GM21737 (cell line): ENCODE data around the gene ROR1.

Source experiments
- ATAC-seq: cut with Tn5 transposase; IDR thresholded peaks from one replicate; pipeline ENCODE4 v1.9.1; 2021; ENCODE audit warnings: mild to moderate bottlenecking, moderate library complexity; ENCODE audit not compliant: unreplicated experiment

Gene ROR1

DNA sequence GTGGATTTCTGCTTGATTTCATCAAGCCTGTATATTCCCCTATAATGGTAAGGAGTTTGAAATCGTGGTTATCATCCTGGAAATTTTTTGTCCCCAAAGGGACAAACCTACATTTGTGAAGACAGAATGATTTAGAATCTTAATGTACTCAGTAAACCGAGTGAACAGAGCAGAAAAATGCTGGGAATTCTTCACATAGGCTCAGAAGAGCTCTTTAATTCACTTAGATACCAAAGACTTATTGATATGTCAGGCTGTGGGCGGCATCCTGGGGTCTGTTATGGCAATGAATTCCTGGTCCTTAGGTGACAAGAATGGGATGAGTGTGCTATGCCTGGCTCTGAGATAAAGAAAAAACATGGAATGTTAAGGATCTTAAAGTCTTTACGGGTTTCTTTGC is 74.9 kb downstream of the ROR1 start:
- ATAC-seq: no peak

DNA sequence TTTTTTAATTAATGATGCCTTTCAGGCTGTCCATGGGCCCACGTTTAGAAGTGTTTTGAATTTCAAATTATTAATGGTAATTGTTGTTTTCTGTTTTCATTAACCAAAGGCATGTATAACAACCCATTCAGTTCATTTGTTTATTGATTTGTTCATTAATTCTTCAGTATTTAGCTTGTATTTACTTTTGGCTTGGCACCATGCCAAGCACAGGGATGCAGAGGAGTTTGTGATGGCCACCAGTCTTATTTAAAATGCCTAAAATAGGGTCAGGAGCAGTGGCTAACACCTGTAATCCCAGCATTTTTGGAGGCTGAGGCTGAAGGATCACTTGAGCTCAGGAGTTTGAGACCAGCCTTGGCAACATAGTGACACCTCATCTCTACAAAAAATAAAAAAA is 75.3 kb downstream of the ROR1 start:
- no peak for ATAC-seq

DNA sequence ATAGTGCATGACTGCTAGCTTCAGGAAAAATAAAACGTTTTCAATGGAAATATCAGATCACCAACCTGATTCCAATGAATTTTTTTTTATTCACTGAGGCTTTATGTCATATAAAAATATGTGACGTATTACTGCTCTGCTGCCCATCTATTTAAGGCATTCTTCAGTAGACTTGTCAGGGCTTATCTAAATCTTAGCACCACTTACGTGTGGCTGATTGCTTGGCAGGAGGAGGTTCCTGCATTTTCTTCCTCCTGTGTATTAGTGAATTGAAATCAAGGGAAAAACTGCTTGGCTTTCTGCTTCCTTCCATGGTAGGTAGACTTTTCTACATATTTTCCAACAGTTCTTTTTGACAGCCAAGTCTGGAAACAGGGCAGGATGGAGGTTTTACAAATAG is 80.3 kb downstream of the ROR1 start:
- ATAC-seq: no peak

DNA sequence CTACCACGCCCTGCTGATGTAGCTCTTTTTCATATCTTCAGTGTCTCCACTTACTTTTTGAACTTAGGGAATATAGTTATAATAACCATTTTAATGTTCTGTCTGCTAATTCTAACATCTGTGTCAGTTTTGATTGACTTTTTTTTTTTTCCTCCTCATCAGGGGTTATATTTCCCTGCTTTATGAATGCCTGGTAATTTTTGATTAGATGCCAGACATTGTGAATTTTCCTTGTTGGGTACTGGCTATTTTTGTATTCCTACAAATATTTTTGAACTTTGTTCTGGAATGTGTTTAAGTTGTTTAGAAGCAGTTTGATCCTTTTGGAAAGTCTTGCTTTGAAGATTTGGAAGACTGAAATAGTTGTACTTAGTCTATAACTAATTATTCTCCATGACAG is 82.1 kb downstream of the ROR1 start:
- no peak for ATAC-seq

DNA sequence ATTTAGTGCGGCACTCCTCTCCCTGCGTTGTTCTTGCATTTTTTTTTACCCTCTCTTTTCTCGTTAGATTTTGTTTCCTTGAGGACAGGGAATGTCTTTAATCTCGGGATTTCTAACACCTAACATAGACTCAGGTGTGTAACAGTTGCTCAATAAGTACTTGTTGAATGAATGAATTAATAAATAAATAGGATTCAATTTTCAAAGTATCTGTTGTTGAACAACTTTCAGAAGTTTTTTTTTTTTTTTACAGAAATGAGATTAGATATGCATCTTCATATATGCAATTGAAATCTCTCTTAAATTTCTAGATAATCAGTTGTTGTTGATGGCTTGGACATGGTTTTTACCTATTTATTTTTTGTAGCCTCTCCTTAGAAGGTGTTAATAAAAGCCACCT is 83.1 kb downstream of the ROR1 start:
- ATAC-seq: no peak

DNA sequence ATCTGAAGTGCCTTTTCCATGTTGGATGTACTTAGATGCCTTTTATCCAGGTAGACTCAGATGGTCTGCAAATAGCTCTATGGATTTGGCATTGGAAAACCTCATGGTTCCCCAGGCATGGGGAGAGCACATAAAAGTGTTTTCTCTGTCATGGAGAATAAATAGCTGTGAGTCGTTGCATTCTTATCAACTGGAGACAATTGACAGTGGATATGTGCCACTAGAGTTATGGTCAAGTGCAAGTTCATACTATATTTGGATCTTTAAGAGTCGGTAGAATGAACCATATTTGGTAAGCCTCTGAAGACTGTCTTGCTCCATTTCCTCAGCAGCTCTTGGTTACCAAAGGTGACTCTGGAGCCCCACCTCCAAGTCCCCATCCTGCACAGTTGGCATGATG is 83.7 kb downstream of the ROR1 start:
- no peak for ATAC-seq

DNA sequence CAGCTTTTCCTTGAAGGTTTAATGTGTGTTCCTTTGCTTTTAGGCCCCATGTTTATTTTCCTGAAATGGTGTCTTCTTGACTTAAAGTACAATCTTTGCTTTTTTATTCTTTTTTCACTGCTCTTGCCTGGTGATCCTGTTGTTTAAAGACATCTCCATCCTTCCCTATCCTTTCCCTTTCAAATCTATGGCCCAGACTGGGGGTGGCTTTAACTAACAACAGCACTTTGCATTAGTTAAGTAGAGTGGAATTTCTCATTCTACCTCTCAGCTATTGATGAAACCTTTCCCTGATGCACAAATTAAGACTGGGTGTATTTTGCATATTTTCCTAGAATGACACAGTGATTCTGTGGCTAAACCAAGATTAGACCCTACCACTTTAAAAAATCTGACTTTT is 84.3 kb downstream of the ROR1 start:
- ATAC-seq: no peak

DNA sequence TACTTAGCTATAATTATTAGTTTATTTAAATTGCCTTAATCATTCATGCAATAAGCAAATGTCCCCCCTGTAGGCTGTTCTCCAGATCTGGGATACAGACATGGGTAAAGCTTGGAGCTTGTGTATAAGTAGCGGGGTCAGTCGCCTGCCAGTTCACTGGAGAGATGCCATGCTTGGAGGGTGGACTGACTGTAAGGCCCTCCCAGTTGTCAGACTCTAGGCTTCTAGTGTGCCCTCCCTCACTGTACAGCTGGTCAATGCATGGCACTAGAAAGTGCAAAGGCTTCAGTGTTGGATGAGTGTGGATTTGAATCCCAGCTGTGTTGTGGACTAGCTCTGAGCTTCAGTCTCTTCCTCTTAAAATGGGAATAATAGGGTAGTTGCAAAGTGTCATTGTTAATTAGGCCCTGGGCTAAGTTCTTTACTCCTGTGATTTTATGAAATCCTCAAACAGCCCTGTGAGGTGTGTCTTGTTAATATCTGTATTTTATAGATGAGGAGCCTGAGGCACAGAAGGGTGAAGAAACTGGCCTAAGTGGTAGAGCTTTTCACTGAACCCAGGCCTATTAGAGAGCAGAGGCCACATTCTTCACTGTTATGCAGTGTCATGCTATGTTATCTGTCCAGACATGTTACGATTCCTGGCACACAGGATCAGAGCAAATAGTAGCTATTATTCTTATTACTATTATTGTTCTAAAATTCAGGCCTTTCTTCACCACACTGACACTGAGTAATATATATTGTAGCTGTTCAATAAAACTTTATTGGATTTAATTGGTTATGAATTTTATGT is 85.9 kb downstream of the ROR1 start:
- no peak for ATAC-seq

DNA sequence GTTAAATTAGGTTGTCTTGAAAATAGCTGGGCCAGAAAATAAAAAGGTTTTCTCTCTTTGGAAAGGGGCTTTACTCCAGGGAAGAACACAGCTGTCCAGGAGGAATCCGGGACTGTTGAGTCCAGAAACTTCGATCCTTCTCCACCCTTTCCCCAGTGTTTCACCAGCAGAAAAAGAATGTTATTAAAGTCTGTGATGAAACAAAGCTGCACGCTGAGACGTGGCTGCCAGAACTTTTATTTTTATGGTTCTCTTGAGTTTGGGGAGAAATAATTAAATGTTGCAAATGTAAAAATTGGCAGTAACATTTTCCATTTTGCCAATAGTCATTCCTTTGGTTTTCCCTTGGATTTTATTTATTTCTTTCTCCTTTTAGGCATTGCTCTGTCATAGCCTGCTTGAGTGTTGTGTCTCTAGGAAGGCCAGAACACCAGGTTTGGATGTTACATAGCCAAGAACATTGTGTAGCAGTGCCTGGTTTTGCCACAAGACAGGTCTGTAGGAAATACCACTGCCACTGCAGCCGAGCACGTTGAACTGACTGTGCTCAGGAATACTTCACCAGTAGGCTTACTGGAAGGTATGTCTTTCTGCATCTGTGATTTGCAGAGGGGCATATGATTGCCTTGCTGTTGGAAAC is 87.4 kb downstream of the ROR1 start:
- no peak for ATAC-seq

DNA sequence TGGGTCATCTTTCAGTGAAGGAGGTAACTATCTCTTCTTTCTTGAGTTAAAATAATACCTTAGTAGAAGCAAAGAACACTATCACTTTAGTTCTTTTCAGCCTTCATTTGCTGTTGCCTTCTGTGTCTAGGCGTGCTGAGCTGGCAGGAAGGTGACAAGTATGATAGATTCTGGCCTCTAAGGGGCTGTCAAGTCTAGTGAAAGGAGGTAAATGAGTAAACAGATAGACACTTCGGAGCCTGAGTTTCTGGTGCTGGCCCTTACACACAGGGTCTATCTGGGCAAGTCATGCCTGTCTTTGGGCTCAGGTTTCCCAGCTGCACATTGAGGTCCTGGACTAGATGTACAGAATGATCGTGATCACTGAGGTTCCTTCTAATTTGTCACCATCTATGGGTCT is 89.3 kb downstream of the ROR1 start:
- ATAC-seq: no peak

DNA sequence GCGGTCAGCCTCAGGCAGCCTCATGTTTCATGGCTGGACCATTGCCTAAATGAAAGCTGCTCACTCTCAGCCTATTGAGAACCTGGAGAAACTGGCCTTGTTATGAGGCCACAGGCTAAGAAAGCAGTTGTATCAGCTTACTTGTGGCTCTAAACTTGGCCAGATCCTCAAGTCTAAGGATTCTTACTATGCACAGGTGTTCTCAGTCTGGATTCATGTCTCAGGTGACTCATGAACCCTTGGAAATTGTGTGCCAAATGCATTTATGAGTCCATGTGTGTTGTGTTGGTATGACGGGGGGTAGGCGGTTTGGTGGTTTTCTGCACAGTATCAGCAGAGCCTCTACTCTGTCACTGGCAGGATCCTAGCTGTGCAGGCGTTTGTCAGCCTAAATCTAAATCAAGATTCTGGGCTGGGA is 90.4 kb downstream of the ROR1 start:
- no peak for ATAC-seq

DNA sequence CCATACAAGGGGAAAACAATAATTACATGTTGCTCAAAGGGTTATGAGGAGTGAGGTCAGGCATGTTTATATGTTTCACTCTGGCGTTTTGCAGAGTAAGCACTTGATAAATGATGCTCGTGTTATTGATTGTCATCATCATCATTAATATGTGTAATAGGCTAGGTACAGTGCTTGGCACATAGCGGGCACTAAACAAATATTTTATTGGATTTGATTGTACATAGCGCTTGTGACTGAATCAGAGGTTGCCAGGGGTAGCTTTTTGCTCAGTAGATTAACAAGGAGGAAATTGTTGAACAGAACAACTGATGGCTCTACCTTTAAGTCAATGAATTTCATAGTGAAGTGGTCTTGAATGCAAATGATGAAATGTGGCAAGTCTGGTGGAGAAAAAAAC is 91.7 kb downstream of the ROR1 start:
- no peak for ATAC-seq

DNA sequence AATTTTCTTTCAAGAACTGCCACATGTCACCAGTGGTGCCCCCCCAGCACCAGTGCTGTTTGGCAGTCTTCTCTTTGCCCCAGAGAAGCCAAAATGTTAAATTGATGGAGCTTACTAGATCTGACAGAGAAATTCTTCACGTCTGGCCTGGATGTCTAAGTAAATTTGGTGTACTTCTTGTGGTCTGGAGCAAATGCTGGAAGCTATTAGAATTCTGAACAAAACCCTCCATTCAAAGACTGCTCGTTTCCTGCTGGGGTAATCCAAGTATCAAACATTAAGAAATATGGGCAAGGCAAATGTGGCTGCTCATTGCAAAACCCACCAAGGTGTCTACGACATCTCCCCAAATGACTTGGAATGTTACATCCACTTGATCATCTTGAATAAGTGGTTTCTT is 92.3 kb downstream of the ROR1 start:
- no peak for ATAC-seq

DNA sequence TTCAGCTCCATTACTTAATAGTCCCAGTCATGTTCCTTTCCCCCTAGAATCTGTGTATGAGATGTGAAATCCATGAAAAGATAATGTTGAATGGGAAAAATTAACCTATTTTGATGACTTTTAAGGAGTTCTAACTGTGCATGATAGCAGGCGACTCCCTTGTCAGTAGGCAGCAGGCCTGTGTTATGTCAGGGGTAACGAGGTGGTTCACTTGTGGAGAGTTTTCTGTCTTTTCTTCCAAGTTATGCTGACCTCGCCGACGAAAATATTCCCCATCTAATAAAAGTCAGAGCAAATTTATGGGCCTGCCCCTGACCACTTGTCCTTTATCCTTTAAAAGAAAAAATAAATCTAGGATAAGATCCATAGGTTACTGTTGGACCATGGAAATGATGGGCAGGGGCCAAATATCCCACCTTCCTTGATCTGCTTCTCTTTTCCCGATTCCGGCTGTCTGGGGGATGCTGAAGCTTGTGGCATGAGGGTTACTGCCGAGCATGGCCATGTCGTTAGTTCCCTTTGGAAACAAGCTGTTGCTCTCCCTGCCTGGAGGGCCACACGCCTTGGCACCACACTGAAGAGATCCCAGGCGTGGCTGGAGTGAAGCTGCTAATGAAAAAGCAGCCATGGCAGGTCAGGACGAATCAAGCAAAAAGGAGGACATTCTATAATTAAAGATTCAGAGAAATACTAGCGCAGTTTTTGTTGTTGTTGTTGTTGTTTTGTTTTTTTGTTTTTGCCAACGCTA is 93.8 kb downstream of the ROR1 start:
- no peak for ATAC-seq

DNA sequence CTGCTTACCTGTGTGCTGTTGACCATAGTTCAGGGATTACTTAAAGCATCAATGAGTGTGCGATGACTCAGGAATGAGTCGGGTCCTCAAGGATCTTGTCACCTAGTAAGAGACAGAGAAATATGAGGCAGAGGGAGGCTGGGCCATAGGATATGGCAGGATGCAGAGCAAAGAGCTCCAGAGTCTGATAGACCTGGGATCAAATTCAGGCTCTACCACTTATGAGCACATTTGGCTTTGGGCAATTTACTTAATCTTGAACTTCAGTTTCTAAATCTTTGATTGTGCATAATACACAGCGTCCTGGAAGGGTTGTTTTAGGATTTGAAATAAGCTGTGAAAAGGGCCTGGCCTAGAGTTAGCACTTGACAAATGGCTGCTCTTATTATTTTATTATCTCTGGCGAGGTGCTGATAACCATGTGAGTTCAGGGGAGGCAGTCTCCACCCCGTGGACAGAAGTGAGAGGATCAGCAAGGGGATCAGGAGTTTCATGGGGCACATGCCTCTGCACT is 94.5 kb downstream of the ROR1 start:
- no peak for ATAC-seq

DNA sequence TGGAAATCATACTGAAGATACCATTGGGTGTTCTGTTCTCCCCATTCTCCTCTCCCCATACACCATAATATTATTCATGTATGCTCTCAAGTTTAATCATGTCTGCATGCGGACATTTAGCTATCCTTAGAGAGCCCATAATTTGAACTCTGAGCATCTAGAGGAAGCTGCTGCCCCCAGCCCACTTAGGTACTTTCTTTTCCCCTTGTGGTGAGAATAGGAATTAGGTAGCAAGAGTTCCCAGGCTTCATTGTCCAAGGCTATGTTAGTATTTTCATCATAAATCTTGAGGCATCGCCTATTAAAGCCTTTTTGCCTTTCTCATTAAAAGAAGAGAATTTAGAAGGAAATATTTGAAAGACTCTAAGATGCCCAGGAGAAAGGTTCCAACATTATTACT is 96.3 kb downstream of the ROR1 start:
- ATAC-seq: no peak

DNA sequence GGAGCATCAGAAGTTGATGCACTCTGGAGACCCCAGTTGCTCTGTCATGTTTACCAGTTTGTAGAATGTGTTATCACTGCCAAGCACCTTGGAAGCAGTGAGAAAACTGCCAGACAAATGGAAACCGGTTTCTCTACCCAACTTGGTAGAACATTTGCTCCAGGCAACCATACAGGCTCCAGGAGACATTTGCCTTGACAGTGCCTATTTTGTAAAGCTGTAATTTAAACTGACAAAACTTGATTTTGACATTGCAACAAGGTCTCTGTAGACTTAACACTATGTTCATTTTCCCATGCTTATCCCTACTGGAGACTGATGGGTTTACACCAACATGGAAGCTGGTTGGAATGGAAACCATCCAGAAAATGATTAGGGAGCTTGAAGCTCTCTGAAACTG is 97.6 kb downstream of the ROR1 start:
- ATAC-seq: no peak

DNA sequence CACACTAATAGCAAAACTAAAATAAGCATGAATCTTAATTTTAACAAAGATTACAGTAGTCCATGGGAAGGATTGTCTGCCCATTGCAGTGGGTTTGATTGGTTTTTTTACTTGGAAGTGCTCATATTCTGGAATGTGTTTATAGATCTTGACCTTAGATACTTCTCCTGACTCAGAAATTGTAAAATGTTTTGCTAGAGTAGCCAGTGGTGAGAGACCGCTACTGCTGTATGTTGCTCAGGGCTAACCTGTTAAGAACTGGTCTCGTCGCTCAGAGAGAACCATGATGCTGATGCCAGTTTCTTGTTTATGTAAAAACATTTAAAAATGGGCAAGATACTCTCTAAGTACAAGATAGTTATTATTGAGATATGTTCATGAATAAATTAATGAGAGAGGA is 99.9 kb downstream of the ROR1 start:
- ATAC-seq: no peak

DNA sequence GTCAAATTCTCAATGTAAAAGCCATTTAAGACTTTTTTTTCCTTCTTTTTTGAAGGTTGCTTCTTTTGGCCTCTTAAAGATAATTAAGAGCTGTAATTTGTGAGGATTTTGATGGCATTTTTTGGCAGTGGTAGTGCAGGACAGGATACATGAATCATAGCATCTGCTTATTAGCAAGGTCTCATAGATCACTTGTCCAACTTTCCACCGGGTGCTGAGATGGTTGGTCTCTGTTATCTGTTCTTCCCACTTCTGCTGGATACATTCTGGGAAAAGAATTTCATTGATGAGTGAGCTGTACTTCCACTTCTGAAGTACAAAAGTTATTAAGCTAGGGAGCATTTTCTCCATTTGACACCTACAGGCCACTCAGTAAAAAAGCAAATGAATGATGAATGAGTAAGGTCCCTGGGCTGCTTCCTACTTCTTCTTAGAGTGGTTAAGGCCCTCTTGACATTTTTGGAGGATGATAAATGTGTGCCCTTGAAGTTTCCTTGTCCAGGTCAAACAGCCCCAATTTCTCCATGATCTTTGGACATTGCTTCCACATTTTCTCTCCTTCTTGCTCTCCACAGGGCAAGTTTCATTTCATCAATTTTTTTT is 100.6 kb downstream of the ROR1 start:
- no peak for ATAC-seq

DNA sequence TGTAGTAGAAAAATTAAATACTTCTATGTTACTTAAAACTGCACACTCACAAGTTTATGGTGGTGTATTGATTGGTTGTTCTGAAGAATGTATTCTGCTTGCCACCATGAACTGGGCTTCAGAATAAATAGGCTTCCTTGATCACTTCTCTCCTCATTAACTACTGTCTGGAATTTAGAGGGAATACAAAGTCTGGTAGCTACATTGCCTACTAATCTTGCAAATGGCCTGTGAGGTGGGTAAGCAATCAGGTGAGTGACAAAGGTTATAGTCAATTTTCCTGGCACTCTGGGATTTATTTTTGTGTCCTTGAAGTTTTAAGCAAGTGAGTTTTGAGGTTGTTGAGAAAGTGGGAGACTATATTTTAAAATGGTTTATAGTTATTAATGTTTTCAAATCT is 101.8 kb downstream of the ROR1 start:
- ATAC-seq: no peak

DNA sequence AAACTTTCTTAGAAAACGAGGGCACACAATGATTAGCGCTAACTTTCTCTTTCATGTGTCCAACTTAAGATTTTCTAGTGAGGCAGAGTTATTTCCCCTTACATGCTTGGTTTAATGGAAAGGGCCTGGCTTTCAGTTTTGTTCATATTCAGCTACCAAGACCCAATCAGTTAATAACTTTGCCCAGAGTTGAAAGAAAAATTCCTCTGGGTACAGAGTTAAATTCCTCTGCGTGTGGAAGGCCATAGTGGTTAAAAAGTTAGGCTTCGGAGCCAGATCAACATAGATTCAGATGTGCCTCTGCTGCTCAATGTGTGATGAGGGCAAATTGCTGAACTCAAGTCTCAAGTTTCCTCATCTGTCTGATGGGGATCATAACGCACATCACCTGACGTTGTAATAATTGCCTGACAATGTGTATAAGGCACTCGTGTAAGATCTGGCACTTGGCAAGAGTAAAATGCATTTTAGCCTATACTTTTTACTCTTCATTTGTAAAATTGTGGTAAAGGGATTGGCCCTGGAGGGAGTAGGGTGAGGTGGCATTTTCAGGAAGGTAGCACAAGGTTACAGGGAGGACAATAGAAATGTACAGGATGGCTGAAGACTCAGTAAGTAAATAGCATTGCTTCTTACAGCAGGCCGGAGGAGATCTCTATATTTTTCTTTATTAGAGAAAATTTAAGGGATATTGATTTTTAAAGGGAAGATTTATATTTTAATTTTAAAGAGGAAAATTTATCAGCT is 103.4 kb downstream of the ROR1 start:
- no peak for ATAC-seq
